HEK293T (cell line): ENCODE data around the gene ROR1.

Experiments
- ARNT ChIP-seq: fragments of 450-650 bp; IDR thresholded peaks from 2 replicates; pipeline ENCODE4 v1.6.1; 2017; ENCODE audit warnings: mild to moderate bottlenecking
- BHLHE40 ChIP-seq: fragments of 450-650 bp; IDR thresholded peaks from 2 replicates; pipeline ENCODE4 v1.6.1; 2016; ENCODE audit warnings: mild to moderate bottlenecking, moderate library complexity, borderline replicate concordance
- CTBP1 ChIP-seq: fragments of 450-650 bp; IDR thresholded peaks from 2 replicates; pipeline ENCODE4 v1.6.1; 2016; ENCODE audit warnings: borderline replicate concordance
- ELF4 ChIP-seq: fragments of 450-650 bp; IDR thresholded peaks from 2 replicates; pipeline ENCODE4 v1.6.1; 2017; ENCODE audit warnings: antibody characterized with exemption
- FOXA1 ChIP-seq: fragments of 450-650 bp; IDR thresholded peaks from 2 replicates; pipeline ENCODE4 v1.6.1; 2016; ENCODE audit warnings: mild to moderate bottlenecking
- FOXM1 ChIP-seq: fragments of 450-650 bp; IDR thresholded peaks from 2 replicates; pipeline ENCODE4 v1.6.1; 2017; ENCODE audit warnings: mild to moderate bottlenecking, borderline replicate concordance
- HDGF ChIP-seq: fragments of 450-650 bp; IDR thresholded peaks from 2 replicates; pipeline ENCODE4 v1.6.1; 2017; ENCODE audit warnings: antibody characterized with exemption, borderline replicate concordance
- LEF1 ChIP-seq: fragments of 450-650 bp; IDR thresholded peaks from 2 replicates; pipeline ENCODE4 v1.6.1; 2017; ENCODE audit warnings: mild to moderate bottlenecking, borderline replicate concordance
- NFRKB ChIP-seq: fragments of 450-650 bp; IDR thresholded peaks from 2 replicates; pipeline ENCODE4 v1.6.1; 2016; ENCODE audit warnings: mild to moderate bottlenecking, moderate library complexity
- PKNOX1 ChIP-seq: fragments of 450-650 bp; IDR thresholded peaks from 2 replicates; pipeline ENCODE4 v1.6.1; 2016
- SP1 ChIP-seq: fragments of 450-650 bp; IDR thresholded peaks from 2 replicates; pipeline ENCODE4 v1.6.1; 2017
- SUZ12 ChIP-seq: fragments of 450-650 bp; IDR thresholded peaks from 2 replicates; pipeline ENCODE4 v1.6.1; 2016; ENCODE audit warnings: mild to moderate bottlenecking
- TARDBP ChIP-seq: fragments of 450-650 bp; IDR thresholded peaks from 2 replicates; pipeline ENCODE4 v1.6.1; 2016

DNA sequence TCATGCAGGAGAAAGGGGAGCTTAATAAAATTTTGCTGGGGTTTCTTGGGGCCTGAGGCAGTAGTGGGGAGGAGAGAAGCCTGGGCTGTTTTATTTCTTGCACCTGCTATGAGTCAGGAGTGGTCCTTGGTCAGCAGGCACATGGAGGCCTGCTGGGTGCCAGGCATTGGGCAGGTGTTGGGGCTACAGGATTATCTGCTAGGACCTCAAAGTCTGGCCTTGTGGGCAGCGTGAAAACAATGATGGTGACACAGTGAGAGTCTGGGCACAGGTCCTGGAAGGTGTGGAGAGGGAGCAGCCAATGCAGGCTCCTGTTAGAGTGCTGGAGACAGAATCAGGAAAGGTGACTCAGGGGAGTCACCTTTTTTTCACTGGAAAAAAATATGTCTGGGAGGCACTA is 17.2 kb downstream of the ROR1 start:
- TF ChIP-seq LEF1 (no peak), SP1 (no peak), PKNOX1 (no peak), HDGF (no peak), SUZ12 (no peak), ELF4 (no peak), CTBP1 (no peak), NFRKB (no peak), FOXM1 (no peak), FOXA1 (no peak), ARNT (no peak), BHLHE40 (no peak), TARDBP (no peak)
